GM19238 (cell line): Measurements from ENCODE around the gene NHLRC1.

Experiments
- DNase-seq: peaks from one replicate; pipeline ENCODE4 v3.0.0; 2011; ENCODE audit warnings: low spot score; ENCODE audit not compliant: insufficient read length

NHLRC1 gene

DNA sequence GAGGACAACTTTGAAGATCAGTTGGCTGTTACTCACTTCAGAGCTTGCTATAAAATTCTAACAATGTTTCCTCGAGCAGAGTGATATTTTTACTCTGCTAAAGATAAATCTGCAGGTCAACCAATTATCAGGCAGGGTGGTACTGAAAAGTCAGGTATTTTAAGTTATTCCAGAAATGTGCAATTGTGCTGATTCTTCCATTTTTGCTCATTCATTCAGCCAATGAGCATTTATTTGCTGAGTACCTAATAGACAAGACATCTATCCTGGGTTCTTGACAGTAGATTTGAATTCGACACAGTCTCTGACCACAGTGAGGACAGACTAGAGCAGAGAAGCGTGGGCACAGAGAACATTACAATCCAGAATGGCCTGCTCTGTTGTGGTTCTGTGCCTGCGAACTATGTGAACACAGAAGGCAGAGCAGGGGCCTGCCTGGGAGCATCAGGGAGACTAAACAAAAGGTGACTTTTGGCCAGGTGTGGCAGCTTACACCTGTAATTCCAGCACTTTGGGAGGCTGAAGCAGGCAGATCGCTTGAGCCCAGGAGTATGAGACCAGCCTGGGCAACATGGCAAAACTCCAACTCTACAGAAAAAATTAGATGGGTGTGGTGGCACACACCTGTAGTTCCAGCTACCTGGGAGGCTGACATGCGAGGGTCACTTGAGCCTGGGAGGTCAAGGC lies 17.6 kb upstream of the NHLRC1 start:
- DNase-seq: no peak

DNA sequence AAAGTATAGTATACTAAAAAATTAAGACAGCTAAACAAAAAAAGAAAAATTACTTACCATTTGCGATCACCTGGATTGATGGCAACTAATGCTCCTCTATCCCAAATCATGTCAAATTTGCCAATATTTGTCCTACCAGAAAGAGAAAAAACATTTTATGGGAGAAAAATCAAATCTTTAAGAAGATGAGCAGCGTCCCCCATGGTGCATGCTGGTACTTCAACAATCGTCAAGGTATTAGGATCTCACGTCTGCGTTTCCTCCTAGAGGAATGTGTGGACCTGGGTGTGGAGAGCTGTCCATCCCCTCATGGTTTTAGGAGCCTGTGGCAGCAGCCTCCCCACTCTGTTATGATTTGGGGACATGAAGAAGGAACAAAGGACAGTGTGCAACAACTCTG lies 16.4 kb upstream of the NHLRC1 start:
- DNase-seq: no peak

DNA sequence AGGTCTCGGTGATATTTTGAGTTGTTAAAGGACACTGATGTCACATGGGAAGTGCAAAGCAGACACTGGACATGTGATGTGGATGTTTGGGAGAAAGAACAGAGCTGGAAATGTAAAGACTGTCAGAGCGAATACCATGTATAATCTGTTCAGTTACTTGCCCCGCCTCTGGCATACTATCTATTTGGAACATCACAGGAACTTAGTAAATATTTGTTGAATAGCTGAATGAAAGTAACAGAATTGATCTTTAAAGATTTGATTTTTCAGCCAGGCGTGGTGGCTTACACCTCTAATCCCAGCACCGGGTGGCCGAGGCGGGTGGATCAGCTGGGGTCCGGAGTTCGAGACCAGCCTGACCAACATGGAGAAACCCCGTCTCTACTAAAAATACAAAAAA lies 13.8 kb upstream of the NHLRC1 start:
- no peak for DNase-seq

DNA sequence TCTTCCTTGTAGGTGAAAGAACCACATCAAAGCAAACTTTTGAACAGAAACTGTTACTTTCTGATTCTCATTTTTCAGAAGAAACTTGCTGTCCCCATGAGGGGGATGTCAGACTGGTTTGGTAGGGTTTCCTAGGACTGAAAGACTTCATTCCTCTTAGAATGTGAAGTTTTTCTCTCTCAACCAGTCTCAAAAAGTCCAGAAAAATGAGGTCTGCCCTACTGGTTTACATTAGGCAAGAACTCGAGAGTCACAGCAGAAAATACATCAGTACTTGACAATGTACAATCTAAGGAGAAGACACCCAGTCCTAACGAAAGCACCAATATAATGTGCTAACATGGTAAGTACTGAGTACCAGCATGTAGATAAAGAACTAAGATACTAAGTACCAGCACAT lies 12.7 kb upstream of the NHLRC1 start:
- DNase-seq: no peak

DNA sequence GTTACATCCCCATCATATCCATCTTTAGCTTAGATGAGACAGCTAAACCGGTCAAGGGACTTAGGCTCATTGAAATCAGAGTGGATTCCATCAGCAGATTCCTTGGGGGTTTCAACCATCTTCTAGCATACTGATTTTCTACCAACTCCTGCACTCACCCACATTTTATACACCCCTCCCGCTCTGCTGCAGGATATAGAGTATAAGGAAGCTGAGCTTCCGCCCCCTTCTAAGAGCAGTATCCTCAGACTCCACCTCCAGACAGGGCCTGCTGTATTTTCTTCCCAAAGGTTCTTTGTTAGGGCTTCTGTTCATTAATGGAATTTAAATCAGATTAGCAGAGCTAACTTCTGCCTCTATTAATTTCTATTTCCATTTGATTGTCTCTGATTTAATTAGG lies 9.9 kb upstream of the NHLRC1 start:
- DNase-seq: no peak

DNA sequence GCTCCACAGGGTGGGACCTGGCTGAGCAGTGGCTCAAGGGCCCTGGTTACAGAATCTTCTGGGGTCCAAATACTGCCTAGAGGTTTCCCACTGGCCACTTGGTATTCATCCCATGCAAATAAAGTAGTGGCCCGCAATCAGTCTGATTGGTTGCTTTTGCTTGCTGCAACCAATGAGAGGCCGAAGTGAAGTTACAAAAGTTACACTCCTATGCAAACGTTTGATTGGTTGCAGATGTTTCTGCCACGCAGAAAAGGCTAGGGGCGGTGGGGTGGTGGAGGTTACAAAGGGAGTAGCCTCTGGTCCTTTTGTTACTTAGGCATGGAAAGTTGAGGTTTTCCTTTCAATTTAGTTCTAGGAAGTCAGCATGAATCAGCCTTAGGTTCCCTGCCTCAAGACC lies 3.6 kb upstream of the NHLRC1 start:
- no peak for DNase-seq

DNA sequence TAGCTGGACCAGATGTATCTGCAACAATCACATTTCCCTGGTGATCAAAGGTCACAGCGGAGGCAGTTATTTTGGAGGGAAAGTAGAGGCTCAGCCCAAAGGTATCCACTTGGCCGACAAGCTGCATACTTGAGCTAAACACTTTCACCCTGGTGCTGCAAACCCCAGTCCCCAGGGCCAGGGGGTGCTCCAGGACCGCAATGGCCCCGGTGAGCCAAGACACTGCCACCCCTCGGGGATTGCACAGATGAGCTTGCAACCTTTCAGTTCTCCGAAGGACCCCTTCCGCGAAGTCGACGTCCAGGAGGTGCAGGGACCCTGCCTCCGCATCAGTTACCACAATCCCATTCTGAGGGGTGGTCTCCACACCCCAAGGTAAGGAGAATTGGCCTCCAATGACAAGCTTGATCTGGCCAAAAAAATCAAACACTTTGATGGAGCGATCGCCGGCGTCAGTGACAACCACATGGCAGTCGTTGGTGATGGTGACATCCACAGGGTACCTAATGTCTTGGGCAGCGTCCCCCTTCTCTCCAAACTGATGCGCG lies 823 bp downstream of the NHLRC1 start:
- no peak for DNase-seq

DNA sequence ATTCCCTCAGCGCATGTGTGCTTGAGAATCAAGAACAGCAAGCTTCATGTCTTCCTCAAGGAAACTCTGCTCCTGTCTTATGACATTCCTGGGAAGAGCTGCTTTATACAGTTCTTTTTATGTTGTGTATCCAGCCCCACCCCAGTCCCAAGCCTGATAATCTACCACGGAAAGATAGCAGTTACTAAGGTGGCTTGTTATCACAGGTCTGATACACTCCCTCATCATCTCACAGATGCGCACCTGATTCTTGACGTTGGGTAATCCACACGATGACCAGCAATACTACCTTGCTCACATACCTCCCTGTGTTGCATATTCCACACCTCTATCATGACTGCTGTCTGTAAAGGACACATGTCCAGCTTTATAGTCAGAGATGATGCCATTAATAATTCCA lies 3.2 kb downstream of the NHLRC1 start:
- DNase-seq: no peak

DNA sequence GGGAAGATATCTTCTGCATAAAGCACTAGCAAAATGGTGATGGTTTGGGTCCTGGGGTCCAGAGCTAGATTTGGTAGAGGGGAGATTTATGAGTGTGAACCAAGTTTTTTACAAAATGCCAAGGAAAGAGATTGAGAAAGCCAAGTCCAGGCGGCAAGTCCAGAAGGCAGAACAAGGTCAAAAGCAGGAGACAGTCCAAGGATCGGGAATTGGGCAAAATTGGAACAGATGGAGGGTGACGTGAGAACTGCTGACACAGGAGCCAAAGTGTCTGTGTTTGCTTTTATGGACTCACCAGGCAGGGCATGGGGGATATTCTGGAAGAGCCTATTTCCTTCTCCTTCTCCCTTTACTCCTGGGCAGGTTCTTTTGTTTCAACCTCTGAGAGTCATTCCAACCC lies 4.1 kb downstream of the NHLRC1 start:
- no peak for DNase-seq

DNA sequence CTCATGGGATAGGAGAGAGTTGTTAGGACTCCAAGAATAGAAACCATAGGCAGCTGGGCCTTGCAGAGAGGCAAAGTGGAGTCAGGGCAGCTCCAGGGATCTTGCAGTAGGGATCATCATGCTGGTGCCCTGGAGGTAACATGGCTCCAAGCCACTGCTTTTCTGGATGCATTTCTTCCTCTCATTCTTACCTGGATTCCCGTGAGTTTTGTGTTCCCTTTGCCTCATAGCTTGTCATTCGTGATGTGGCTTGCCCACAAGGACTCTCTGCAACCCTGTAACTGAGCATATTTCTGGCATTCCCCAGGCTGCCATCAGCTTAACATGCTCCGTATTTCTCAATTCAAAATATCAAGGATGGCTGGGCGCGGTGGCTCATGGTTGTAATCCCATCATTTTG lies 5.3 kb downstream of the NHLRC1 start:
- no peak for DNase-seq

DNA sequence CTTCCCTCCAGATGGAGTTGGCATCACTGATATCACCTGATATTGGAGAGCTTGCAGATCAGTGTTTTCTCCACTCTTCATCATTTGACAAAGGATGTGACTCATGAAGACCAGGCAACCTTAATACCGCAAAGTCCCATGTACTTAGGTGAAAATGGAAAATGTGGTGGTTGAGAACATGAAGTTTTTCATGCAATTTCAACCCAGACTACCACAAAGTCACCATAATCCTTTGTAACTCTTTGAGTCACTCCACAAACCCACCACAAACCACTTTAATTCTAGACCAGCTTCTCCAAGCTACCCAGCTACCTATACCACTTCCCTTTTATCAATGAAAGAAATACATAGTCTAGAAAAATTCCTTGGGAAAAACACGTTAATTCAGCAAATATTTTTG lies 7.1 kb downstream of the NHLRC1 start:
- no peak for DNase-seq

DNA sequence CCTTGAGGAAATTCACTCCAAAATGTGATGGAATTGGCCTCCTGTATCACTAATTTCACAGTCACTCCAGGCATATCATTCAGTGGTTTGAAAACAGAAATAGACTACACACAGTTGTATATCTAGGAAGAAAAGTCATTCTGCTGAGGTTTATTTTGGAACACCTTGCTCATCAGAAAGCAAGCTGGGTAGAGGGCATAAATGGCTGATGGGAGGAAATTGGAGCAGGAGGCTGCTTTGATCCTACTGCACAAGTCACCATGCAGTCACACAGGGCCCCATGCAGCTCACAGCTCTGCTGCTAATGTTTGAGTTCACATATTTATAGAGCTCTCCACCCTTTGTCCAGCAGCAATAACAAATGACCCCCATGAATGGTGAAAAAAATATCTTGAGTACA lies 12.3 kb downstream of the NHLRC1 start:
- no peak for DNase-seq

DNA sequence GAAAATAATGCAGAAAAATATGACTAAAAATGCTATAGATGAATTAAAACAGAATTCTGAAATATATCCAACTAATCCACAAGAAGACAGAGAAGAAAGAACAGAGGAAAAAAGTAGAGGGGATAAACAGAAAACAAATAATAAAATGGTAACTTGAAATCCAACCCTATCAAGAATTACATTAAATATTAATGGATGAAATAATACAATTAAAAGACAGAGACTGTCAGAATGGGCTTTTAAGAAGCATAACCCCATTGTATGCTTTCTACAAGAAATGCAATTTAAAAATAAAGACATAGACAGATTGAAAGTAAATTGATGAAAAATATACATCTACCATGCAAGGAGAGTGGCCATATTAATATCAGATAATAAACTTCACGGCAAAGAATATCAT lies 15.4 kb downstream of the NHLRC1 start:
- DNase-seq: no peak

DNA sequence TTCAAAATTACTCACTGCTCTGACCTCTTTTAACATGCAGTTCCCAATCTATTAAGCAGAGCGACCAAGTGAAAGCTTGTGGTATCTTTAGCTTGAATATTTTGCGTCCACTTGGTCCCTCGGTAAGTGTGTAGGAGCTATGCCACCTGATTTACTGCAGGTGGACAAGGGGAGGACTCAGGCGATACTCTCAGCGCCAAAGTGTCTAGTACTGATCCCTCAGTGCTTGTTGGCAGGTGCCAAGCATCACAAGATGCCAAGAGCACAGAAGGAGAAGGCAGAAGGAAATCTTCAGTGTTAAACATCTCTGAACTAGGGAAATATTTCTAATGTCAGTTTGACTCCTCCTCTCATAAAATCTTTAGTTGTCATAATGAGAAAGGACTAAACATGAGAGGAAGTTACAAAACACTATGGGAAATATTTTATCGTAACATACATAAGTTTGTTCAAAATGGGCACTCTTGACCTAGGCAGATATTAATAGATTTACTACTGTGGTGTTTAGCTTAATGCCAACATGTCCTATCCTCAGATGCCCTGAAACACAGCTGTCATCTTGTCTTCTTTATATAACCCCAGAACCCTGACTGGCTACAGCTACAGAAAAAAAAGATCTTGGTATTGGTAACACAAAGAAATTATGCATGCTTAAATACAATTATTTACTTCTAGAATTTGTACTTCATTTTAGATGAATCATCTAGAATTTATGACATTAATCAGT lies 19.5 kb downstream of the NHLRC1 start:
- DNase-seq: no peak

DNA sequence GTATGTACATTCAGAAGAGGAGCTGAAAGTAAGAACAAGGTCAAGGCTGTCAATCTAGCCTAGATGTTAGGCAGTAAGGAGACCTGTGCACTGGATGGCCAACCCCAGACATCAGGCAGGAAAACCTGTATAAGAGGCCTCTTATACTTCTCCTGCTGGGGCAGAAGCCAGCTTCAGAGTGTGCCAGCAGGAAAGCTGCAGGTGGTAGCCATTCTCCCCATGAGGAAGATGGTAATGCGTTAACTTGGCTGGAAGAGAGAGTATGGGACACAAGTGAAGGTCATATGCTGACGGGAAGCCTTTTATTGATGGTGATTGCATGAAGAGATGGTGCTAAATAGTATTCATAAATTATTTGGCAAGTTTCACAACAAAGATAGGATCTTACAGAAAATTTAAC lies 20.6 kb downstream of the NHLRC1 start:
- DNase-seq: no peak

DNA sequence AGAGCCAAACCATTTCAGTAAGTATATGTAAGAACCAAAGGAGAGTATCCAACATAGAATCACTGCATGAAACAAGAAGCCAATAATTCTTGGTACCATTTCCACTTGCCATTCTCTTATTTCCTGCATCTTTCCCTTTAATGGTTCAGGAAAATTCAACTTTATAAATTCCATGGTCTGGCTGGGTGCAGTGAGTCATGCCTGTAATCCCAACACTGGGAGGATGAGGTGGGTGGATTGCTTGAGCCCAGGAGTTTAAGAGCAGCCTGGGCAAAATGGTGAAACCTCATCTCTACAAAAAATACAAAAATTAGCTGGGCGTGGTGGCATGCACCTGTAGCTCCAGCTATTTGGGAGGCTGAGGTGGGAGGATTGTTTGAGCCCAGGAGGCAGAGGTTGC lies 21.2 kb downstream of the NHLRC1 start:
- no peak for DNase-seq

DNA sequence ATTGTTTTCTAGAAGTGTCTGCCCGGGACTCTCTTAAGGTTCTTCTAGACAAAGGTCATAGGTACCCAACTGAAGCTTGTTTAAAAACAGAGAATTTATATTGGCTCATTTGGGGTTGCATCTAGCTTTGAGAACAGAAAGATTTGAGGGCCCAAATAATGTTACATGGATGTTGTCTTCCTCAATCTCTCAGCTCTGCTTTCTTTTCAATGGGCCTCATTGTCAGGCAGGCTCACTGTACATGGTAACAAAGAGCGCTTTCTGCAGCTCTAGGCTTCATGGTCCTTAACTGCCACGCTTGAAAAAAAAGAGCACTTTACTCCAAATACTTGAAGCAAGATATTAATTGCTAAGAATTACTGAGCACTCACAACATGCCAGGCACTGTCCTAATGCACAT lies 22.2 kb downstream of the NHLRC1 start:
- no peak for DNase-seq

DNA sequence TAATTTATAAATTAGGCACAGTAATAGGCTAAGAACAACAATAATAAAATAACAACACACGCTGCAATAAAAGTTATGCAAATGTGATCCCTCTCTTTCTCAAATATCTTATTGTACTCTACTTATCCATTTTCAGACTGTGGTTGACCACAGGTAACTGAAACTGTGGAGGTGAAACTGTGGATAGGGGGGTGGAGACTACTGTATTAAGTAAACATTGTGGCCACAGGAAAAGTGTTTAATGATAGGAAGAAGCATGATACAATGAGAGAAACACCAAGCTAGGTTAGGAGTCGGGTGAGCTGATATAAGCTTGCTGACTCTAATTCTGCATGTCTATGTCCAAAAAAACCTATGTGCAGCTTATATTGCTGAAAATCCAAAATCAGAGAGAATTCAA lies 23.0 kb downstream of the NHLRC1 start:
- no peak for DNase-seq

DNA sequence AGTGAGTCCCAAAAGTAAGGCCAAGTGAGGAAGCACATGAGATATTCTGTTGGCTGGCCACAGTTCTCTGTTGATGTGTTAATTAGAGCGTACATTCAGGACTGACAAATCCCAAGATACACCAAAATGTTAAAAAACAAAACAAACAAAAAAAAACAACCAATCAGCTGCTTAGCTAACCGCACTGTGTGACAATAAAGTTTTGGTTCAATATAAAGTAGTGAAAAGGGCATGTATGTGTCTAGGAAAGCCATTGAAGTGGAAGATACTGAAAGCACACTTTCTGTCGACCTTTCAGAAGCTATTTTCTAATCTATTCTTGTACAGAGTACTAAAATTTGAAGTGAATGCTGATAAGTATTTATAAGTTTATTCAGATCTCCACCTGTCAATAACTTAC lies 26.1 kb downstream of the NHLRC1 start:
- DNase-seq: no peak

DNA sequence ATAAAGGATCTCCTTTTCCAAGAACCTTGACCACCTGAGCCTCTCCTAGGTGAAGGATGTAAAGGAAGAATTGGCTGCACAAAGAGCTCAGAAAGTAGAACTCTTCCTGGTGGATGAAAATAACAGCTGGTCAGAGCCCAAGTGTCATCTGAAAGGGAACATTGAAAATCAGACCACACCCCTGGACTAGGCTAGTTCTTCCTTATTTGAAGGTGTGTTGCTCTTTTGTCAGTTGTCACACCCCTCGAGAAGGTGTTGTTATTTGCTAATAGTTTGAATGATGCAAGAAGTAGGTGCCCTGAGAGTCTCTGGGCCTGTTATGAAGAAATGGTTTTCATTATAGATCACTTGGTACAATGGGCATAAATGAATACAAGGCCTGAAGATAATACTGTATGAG lies 31.1 kb downstream of the NHLRC1 start:
- DNase-seq: no peak

DNA sequence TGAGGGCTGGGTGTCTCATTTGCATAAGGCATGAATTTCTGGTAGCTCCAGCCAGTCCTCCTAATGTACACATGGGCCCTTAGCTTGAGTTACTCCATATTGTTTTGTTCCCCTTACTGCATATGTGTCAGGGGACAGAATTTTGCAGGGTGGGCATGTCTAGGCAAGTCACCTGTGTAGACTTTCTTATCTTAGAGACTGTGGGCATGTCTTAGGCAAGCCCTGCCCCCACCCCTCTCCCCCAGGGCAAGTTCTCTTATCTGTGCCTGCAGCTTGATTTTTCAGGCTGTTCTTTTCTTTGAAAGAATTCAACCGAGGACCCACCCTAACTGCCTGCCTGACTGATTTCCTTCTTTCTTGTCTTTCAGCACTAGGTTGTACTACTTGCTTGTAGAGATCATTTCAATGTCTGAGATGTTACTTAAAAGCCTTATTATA lies 32.1 kb downstream of the NHLRC1 start:
- DNase-seq: no peak

DNA sequence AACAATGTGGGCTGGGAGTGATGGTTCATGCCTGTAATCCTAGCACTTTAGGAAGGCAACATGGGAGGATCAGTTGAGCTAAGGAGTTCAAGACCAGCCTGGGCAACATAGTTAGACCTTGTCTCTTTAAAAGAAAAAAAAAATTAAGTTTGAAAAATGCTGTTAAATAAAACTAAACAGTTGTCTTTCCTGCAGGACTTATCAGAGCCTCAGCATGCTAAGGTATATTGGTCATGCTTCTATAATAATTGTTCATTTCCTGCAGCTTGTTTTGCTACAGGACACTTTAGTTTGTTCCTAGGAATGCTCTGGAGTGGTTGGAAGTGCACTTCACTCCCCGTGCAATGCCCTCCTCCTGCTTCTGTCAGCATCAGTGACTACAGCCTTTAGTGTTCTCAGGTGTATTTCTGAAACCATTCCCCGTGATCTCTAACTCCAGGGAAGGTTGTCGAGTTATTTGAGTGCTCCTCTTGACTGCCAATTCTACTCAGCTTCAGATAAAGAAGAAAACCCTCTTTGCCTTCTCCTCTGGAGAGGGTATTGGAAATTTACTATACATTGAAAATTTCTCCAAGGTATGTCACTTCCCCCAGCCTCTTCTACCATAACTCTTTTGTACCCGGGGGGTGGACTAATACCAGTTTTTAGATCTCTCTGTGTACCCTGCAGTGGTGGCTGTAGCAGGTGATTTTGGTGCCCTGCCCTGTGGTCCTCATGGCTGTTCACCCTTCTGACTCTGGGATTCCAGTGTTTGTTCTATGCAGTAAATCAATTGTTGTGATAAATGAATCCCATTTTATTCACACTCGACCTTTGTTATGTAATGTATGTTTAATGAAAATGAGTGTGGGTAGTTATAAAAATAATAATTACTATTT lies 33.8 kb downstream of the NHLRC1 start:
- no peak for DNase-seq
